GM19023 (cell line): ENCODE results near the gene KLF12.
A peak's percentile ranks its signal among the peaks of the same experiment; 100 is the strongest.

ENCODE experiments used
- ATAC-seq: cut with Tn5 transposase; IDR thresholded peaks from one replicate; pipeline ENCODE4 v1.9.1; 2021; ENCODE audit warnings: mild to moderate bottlenecking, moderate library complexity; ENCODE audit not compliant: unreplicated experiment

KLF12 gene

GRCh38 chr13:74134221-74134776 is at the start of gene KLF12:
TSS of gene KLF12 (minus strand) at chr13:74134404.
- peak; percentile 72 for ATAC-seq

- ATAC-seq: no peak
These were observed 48.3 kb upstream of the KLF12 start for GRCh38 chr13:74182491-74182890.

- no peak for ATAC-seq
These were observed 40.6 kb upstream of the KLF12 start for GRCh38 chr13:74174810-74175209.

GRCh38 chr13:74173822-74174221 is 39.6 kb upstream of the KLF12 start:
- ATAC-seq: no peak

- no peak for ATAC-seq
These were observed 37.4 kb upstream of the KLF12 start for GRCh38 chr13:74171641-74172040.

GRCh38 chr13:74169676-74170075 is 35.5 kb upstream of the KLF12 start:
- no peak for ATAC-seq

GRCh38 chr13:74168263-74168675 is 34.1 kb upstream of the KLF12 start:
- no peak for ATAC-seq

GRCh38 chr13:74166261-74167004 is 32.2 kb upstream of the KLF12 start:
- ATAC-seq: no peak

- ATAC-seq: no peak
These were observed 28.6 kb upstream of the KLF12 start for GRCh38 chr13:74162782-74163181.

- no peak for ATAC-seq
These were observed 27.9 kb upstream of the KLF12 start for GRCh38 chr13:74162135-74162534.

- ATAC-seq: no peak
These were observed 24.6 kb upstream of the KLF12 start for GRCh38 chr13:74158571-74159352.

- no peak for ATAC-seq
These were observed 23.8 kb upstream of the KLF12 start for GRCh38 chr13:74158028-74158427.

- no peak for ATAC-seq
These were observed 20.8 kb upstream of the KLF12 start for GRCh38 chr13:74154981-74155380.

GRCh38 chr13:74153316-74153715 is 19.1 kb upstream of the KLF12 start:
- ATAC-seq: no peak

- ATAC-seq: no peak
These were observed 17.7 kb upstream of the KLF12 start for GRCh38 chr13:74151859-74152258.

- no peak for ATAC-seq
These were observed 14.1 kb upstream of the KLF12 start for GRCh38 chr13:74148352-74148751.

- ATAC-seq: no peak
These were observed 11.2 kb upstream of the KLF12 start for GRCh38 chr13:74145249-74145975.

GRCh38 chr13:74144269-74144668 is 10.1 kb upstream of the KLF12 start:
- ATAC-seq: no peak

- ATAC-seq: no peak
These were observed 8.1 kb upstream of the KLF12 start for GRCh38 chr13:74142257-74142656.

GRCh38 chr13:74138241-74138640 is 4.0 kb upstream of the KLF12 start:
- no peak for ATAC-seq

GRCh38 chr13:74136084-74136658 is 2.0 kb upstream of the KLF12 start:
- ATAC-seq: no peak
